GM20000 (cell line): ENCODE data around the gene TRMT2A.

Experiments
- DNase-seq: peaks from one replicate; pipeline ENCODE4 v3.0.0; 2012; ENCODE audit warnings: low spot score
- CTCF ChIP-seq: IDR thresholded peaks from 2 replicates; pipeline ENCODE4 v1.5.1; 2012; ENCODE audit warnings: mild to moderate bottlenecking, control low read depth; ENCODE audit errors: extremely low read depth, missing control alignments

TRMT2A gene

GRCh38 chr22:20154602-20155187 lies 37.7 kb upstream of the TRMT2A start:
- no peak for TF ChIP-seq CTCF
- no peak for DNase-seq

GRCh38 chr22:20153945-20154344 lies 36.9 kb upstream of the TRMT2A start:
- TF ChIP-seq CTCF = no peak
- no peak for DNase-seq

GRCh38 chr22:20152464-20152890 lies 35.5 kb upstream of the TRMT2A start:
- TF ChIP-seq CTCF = no peak
- DNase-seq = no peak

- no peak for DNase-seq
- no peak for TF ChIP-seq CTCF
Measured at GRCh38 chr22:20151276-20151588, 34.2 kb upstream of the TRMT2A start.

- TF ChIP-seq CTCF = no peak
- DNase-seq = no peak
Measured at GRCh38 chr22:20150381-20151275, 33.6 kb upstream of the TRMT2A start, which contains the start of gene CCDC188. Gene CCDC188 (minus strand): TSS chr22:20151055. CDS start chr22:20150986, 69 bp downstream.

- TF ChIP-seq CTCF = no peak
- DNase-seq = no peak
Measured at GRCh38 chr22:20149257-20150250, 32.5 kb upstream of the TRMT2A start.
